Effector memory CD8-positive, alpha-beta T cell (primary cell): ENCODE data around the gene TMEM252.

ENCODE experiments used
- ATAC-seq: fragments of 150-1000 bp; cut with Tn5 transposase; replicated peaks from 2 replicates; pipeline ENCODE4 v1.10.0; 2021; ENCODE audit warnings: mild to moderate bottlenecking, moderate library complexity
- DNase-seq, 3 experiments: peaks; one replicate each; pipeline ENCODE4 v3.0.0; 2021
- H3K27ac Mint-ChIP-seq, 2 donors: one replicate each; pipeline ENCODE4 v1.8.0; 2022; ENCODE audit warnings: mild to moderate bottlenecking in 2 of 2, mixed read lengths in 2 of 2, moderate library complexity in 2 of 2
- H3K27me3 Mint-ChIP-seq, 2 donors: one replicate each; pipeline ENCODE4 v1.8.0; 2022; ENCODE audit warnings: mixed read lengths in 2 of 2
- H3K36me3 Mint-ChIP-seq: one replicate; pipeline ENCODE4 v1.8.0; 2022; ENCODE audit warnings: mild to moderate bottlenecking, moderate library complexity, mixed read lengths; ENCODE audit not compliant: insufficient read depth
- H3K4me1 Mint-ChIP-seq, 2 donors: one replicate each; pipeline ENCODE4 v1.8.0; 2022; ENCODE audit warnings: low read depth in 2 of 2, mixed read lengths in 2 of 2
- H3K4me3 Mint-ChIP-seq, 2 donors: one replicate each; pipeline ENCODE4 v1.8.0; 2022; ENCODE audit warnings: mild to moderate bottlenecking in 2 of 2, mixed read lengths in 2 of 2, moderate library complexity in 2 of 2
- H3K9me3 Mint-ChIP-seq, 2 donors: one replicate each; pipeline ENCODE4 v1.8.0; 2022; ENCODE audit warnings: mixed read lengths in 2 of 2

TMEM252 gene

GRCh38 chr9:68555437-68556150 is 14.9 kb upstream of the TMEM252 start:
- Mint-ChIP-seq H3K36me3 (no peaks in the 10 kb centered on the region), H3K27ac (no peak overlapping the region), H3K4me1 (peaks cover 2 to 3% of the 10 kb centered on the region in 2 donors), H3K27me3 (peaks cover 8 to 15% of the 10 kb centered on the region in 2 donors), H3K9me3 (no peaks in the 10 kb centered on the region), H3K4me3 (no peak overlapping the region)
- no peak for ATAC-seq
- DNase-seq: no peak

- ATAC-seq (no peak), DNase-seq (no peak)
- Mint-ChIP-seq H3K27ac (no peak overlapping the region), H3K27me3 (peaks cover 8 to 15% of the 10 kb centered on the region in 2 donors), H3K9me3 (no peaks in the 10 kb centered on the region), H3K4me3 (no peak overlapping the region), H3K4me1 (no peaks in the 10 kb centered on the region), H3K36me3 (no peaks in the 10 kb centered on the region)
Observed at GRCh38 chr9:68552700-68553476, 12.2 kb upstream of the TMEM252 start.

GRCh38 chr9:68551191-68551590 is 10.5 kb upstream of the TMEM252 start:
- H3K9me3 Mint-ChIP-seq: no peaks in the 10 kb centered on the region
- H3K36me3 Mint-ChIP-seq: no peaks in the 10 kb centered on the region
- no peak for DNase-seq
- peaks cover 3 to 7% of the 10 kb centered on the region in 2 donors for H3K4me1 Mint-ChIP-seq
- H3K27me3 Mint-ChIP-seq: peaks cover 7 to 8% of the 10 kb centered on the region in 2 donors
- no peak for ATAC-seq
- no peak overlapping the region for H3K4me3 Mint-ChIP-seq
- H3K27ac Mint-ChIP-seq: no peak overlapping the region

- DNase-seq (no peak), ATAC-seq (no peak)
- Mint-ChIP-seq H3K4me1 (peaks cover 3 to 7% of the 10 kb centered on the region in 2 donors), H3K4me3 (no peak overlapping the region), H3K9me3 (no peaks in the 10 kb centered on the region), H3K27me3 (peaks cover 8 to 10% of the 10 kb centered on the region in 2 donors), H3K36me3 (no peaks in the 10 kb centered on the region), H3K27ac (no peak overlapping the region)
Observed at GRCh38 chr9:68548241-68548640, 7.6 kb upstream of the TMEM252 start.

- Mint-ChIP-seq H3K9me3 (no peaks in the 10 kb centered on the region), H3K27ac (peak overlapping the region in 1 of 2 donors; percentile 27), H3K4me3 (no peak overlapping the region), H3K4me1 (peaks cover 3 to 7% of the 10 kb centered on the region in 2 donors), H3K36me3 (no peaks in the 10 kb centered on the region), H3K27me3 (peaks cover 4 to 13% of the 10 kb centered on the region in 2 donors)
- ATAC-seq (no peak), DNase-seq (no peak)
Observed at GRCh38 chr9:68547417-68547816, 6.7 kb upstream of the TMEM252 start.

GRCh38 chr9:68546596-68547390 is 6.1 kb upstream of the TMEM252 start:
- Mint-ChIP-seq H3K4me1 (peaks cover 3 to 7% of the 10 kb centered on the region in 2 donors), H3K36me3 (no peaks in the 10 kb centered on the region), H3K27me3 (peaks cover 7 to 18% of the 10 kb centered on the region in 2 donors), H3K9me3 (no peaks in the 10 kb centered on the region), H3K27ac (peak overlapping the region; percentile 27 to 52), H3K4me3 (peak overlapping the region in 1 of 2 donors; percentile 31)
- DNase-seq: no peak
- peak; percentile 73 for ATAC-seq

GRCh38 chr9:68545033-68545705 is 4.5 kb upstream of the TMEM252 start:
- ATAC-seq (no peak), DNase-seq (no peak)
- peaks cover 3 to 7% of the 10 kb centered on the region in 2 donors for H3K4me1 Mint-ChIP-seq
- H3K27ac Mint-ChIP-seq: no peak overlapping the region
- no peaks in the 10 kb centered on the region for H3K36me3 Mint-ChIP-seq
- no peaks in the 10 kb centered on the region for H3K9me3 Mint-ChIP-seq
- peaks cover 13 to 23% of the 10 kb centered on the region in 2 donors for H3K27me3 Mint-ChIP-seq
- no peak overlapping the region for H3K4me3 Mint-ChIP-seq

GRCh38 chr9:68541568-68541967 is 885 bp upstream of the TMEM252 start:
- no peak for DNase-seq
- Mint-ChIP-seq H3K27ac (no peak overlapping the region), H3K36me3 (no peaks in the 10 kb centered on the region), H3K4me1 (peaks cover 0 to 3% of the 10 kb centered on the region in 2 donors), H3K27me3 (peaks cover 13 to 39% of the 10 kb centered on the region in 2 donors), H3K4me3 (no peak overlapping the region), H3K9me3 (no peaks in the 10 kb centered on the region)
- ATAC-seq: no peak

- no peak for DNase-seq
- Mint-ChIP-seq H3K4me3 (no peak overlapping the region), H3K27me3 (peaks cover 10 to 39% of the 10 kb centered on the region in 2 donors), H3K9me3 (no peaks in the 10 kb centered on the region), H3K27ac (no peak overlapping the region), H3K36me3 (no peaks in the 10 kb centered on the region), H3K4me1 (no peaks in the 10 kb centered on the region)
- no peak for ATAC-seq
Observed at GRCh38 chr9:68538200-68538599, 2.5 kb downstream of the TMEM252 start.

GRCh38 chr9:68537616-68537880 is 3.1 kb downstream of the TMEM252 start:
- no peak for DNase-seq
- Mint-ChIP-seq H3K4me1 (no peaks in the 10 kb centered on the region), H3K36me3 (no peaks in the 10 kb centered on the region), H3K27me3 (peaks cover 8 to 39% of the 10 kb centered on the region in 2 donors), H3K4me3 (no peak overlapping the region), H3K9me3 (no peaks in the 10 kb centered on the region), H3K27ac (no peak overlapping the region)
- ATAC-seq: no peak

- Mint-ChIP-seq H3K4me3 (no peak overlapping the region), H3K9me3 (no peaks in the 10 kb centered on the region), H3K4me1 (no peaks in the 10 kb centered on the region), H3K36me3 (no peaks in the 10 kb centered on the region), H3K27me3 (peaks cover 5 to 35% of the 10 kb centered on the region in 2 donors), H3K27ac (no peak overlapping the region)
- ATAC-seq (no peak), DNase-seq (no peak)
Observed at GRCh38 chr9:68536876-68537615, 3.6 kb downstream of the TMEM252 start.

GRCh38 chr9:68533678-68534077 is 7.0 kb downstream of the TMEM252 start:
- Mint-ChIP-seq H3K4me3 (no peak overlapping the region), H3K9me3 (no peaks in the 10 kb centered on the region), H3K36me3 (no peaks in the 10 kb centered on the region), H3K27me3 (peaks cover 0 to 16% of the 10 kb centered on the region in 2 donors), H3K27ac (no peak overlapping the region), H3K4me1 (no peaks in the 10 kb centered on the region)
- DNase-seq (no peak), ATAC-seq (no peak)

GRCh38 chr9:68532131-68532530 is 8.6 kb downstream of the TMEM252 start:
- ATAC-seq (no peak), DNase-seq (no peak)
- Mint-ChIP-seq H3K27me3 (peaks cover 0 to 2% of the 10 kb centered on the region in 2 donors), H3K27ac (no peak overlapping the region), H3K4me3 (no peak overlapping the region), H3K9me3 (no peaks in the 10 kb centered on the region), H3K4me1 (no peaks in the 10 kb centered on the region), H3K36me3 (no peaks in the 10 kb centered on the region)
